Body of pancreas (tissue), 4 donors: ENCODE results near the gene PDIA5. TPM values are rescaled to one million over a fixed set of nuclear protein-coding genes. Genes with fewer than 3 reads are reported as not detected.

Experiments used
- ATAC-seq: fragments of 150-250 bp; one replicate; pipeline ENCODE4 v1.9.1; 2016
- DNase-seq, 4 donors: peaks; one replicate each; pipeline ENCODE4 v3.0.0-alpha.2; 2019
- H3K27ac ChIP-seq, 4 donors: fragments of 200-600 bp; sonication (generic); 1 replicate in 3 of 4; 2 replicates in 1 of 4; pipeline versions ENCODE4 v1.5.1 to v1.6.1; 2016 to 2019; ENCODE audit warnings: mild to moderate bottlenecking in 1 of 4, mixed read lengths in 1 of 4, moderate library complexity in 1 of 4
- H3K27me3 ChIP-seq, 2 donors: fragments of 200-600 bp; sonication (generic); one replicate each; pipeline ENCODE4 v1.6.0; 2016; ENCODE audit warnings: mild to moderate bottlenecking in 1 of 2
- H3K36me3 ChIP-seq, 2 donors: fragments of 200-600 bp; sonication (generic); replicated peaks in 1 of 2; 2 replicates each; pipeline ENCODE4 v1.5.1; 2016; ENCODE audit warnings: low read depth in 2 of 2; ENCODE audit not compliant: insufficient read depth in 1 of 2
- H3K4me1 ChIP-seq: fragments of 200-600 bp; sonication (generic); one replicate; pipeline ENCODE4 v1.6.0; 2016
- H3K4me3 ChIP-seq, 2 donors: fragments of 200-600 bp; sonication (generic); 1 replicate in 1 of 2; 2 replicates in 1 of 2; pipeline ENCODE4 v1.5.1; 2016 to 2019
- H3K9me3 ChIP-seq, 3 donors: fragments of 200-600 bp; sonication (generic); 1 replicate in 2 of 3; 2 replicates in 1 of 3; pipeline ENCODE4 v1.5.1; 2016
- CTCF ChIP-seq, 7 experiments: fragments of 450-650 bp in 4 of 7; fragments of 200-600 bp in 3 of 7; sonication (generic) in 3 of 7; IDR thresholded peaks; one replicate each; pipeline ENCODE4 v1.5.1; 2016 to 2019; ENCODE audit warnings: antibody characterized with exemption in 7 of 7
- POLR2A ChIP-seq, 3 donors: fragments of 450-650 bp; IDR thresholded peaks; one replicate each; pipeline ENCODE4 v1.6.1; 2016; ENCODE audit warnings: antibody characterized with exemption in 3 of 3, mild to moderate bottlenecking in 2 of 3
- WGBS, 2 donors: methylation state at CpG; one replicate each; pipeline ENCODE4 v1.1.5; 2017; 5-methylcytosine and 5-hydroxymethylcytosine counted together
- intact Hi-C: fragments of 100-400 bp; cut with DNase I; formaldehyde crosslinking; loops from one replicate; pipeline ENCODE4 v1.15.1; 2023
- total RNA-seq, 2 donors: library from RNA; depleted of rRNA; stranded (reverse); fragments of >200 nt; gene quantifications; one replicate each; pipeline ENCODE4 v1.1.0, GENCODE V29; 2016

PDIA5 gene
- total RNA-seq, 2 donors from 2014 or later: 28.8 to 73.2 TPM

GRCh38 chr3:123154020-123154985, 87.5 kb downstream of the PDIA5 start:
- Histone ChIP-seq H3K4me1 (peaks cover 50% of the 10 kb centered on the region), H3K4me3 (no peak overlapping the region), H3K9me3 (no peaks in the 10 kb centered on the region), H3K27me3 (no peaks in the 10 kb centered on the region), H3K36me3 (peaks cover 0 to 13% of the 10 kb centered on the region in 2 donors), H3K27ac (peak overlapping the region; percentile 23 to 73 (median 44))
- no peak for ATAC-seq
- WGBS, 2 donors: 89 to 100% methylated on average over 5 to 7 of the region's 7 CpGs
- DNase-seq: peak in 1 of 4 donors; percentile 25
- intact Hi-C loops: no loop called here
- TF ChIP-seq CTCF (IDR thresholded peaks at IDR 0.05) (no peak), POLR2A (IDR thresholded peaks at IDR 0.05) (no peak)

GRCh38 chr3:123155471-123156011, 88.7 kb downstream of the PDIA5 start:
- ATAC-seq: no peak
- WGBS, 2 donors: 73 to 84% methylated on average over 4 to 9 of the region's 9 CpGs
- peak overlapping the region; percentile 61 to 82 (median 70) for H3K27ac ChIP-seq

GRCh38 chr3:123156276-123156995, 89.6 kb downstream of the PDIA5 start:
- Histone ChIP-seq H3K4me3 (no peak overlapping the region), H3K36me3 (peaks cover 0 to 5% of the 10 kb centered on the region in 2 donors), H3K27me3 (no peaks in the 10 kb centered on the region), H3K27ac (peak overlapping the region; percentile 61 to 82 (median 70)), H3K9me3 (no peaks in the 10 kb centered on the region), H3K4me1 (peaks cover 57% of the 10 kb centered on the region)
- WGBS, 2 donors: 90 to 95% methylated on average over 9 to 13 of the region's 15 CpGs
- intact Hi-C loops: no loop called here
- no peak for DNase-seq
- no peak for ATAC-seq
- TF ChIP-seq CTCF (IDR thresholded peaks at IDR 0.05): no peak
- no peak for TF ChIP-seq POLR2A (IDR thresholded peaks at IDR 0.05)

More at GRCh38 chr3:123155471-123156011, 88.7 kb downstream of the PDIA5 start:
- H3K27me3 ChIP-seq: no peaks in the 10 kb centered on the region
- H3K4me3 ChIP-seq: no peak overlapping the region
- DNase-seq: peak in 1 of 4 donors; percentile 31
- TF ChIP-seq CTCF (IDR thresholded peaks at IDR 0.05) (no peak), POLR2A (IDR thresholded peaks at IDR 0.05) (no peak)
- H3K36me3 ChIP-seq: peaks cover 0 to 8% of the 10 kb centered on the region in 2 donors
- intact Hi-C loops: no loop called here
- H3K9me3 ChIP-seq: no peaks in the 10 kb centered on the region
- H3K4me1 ChIP-seq: peaks cover 57% of the 10 kb centered on the region

GRCh38 chr3:123157209-123157597, 90.4 kb downstream of the PDIA5 start:
- Histone ChIP-seq H3K4me1 (peaks cover 57% of the 10 kb centered on the region), H3K4me3 (no peak overlapping the region), H3K27ac (peak overlapping the region; percentile 61 to 82 (median 70)), H3K36me3 (peaks cover 0 to 9% of the 10 kb centered on the region in 2 donors), H3K9me3 (no peaks in the 10 kb centered on the region), H3K27me3 (no peaks in the 10 kb centered on the region)
- ATAC-seq (peak; percentile 49), DNase-seq (no peak)
- intact Hi-C loops: no loop called here
- TF ChIP-seq POLR2A (IDR thresholded peaks at IDR 0.05): no peak
- 61 to 86% methylated on average over 1 to 2 of the region's 2 CpGs for WGBS, 2 donors
